A549 treated with Mapracorat at 1 μM for 4 hours (cell line): ENCODE results near the gene RIMBP2. TPM values are rescaled to one million over a fixed set of nuclear protein-coding genes. Genes with fewer than 3 reads are reported as not detected.

Experiments
- total RNA-seq: library from RNA; stranded (reverse); fragments of 200-300 nt; extraction: Qiagen RNA extraction; gene quantifications from 5 replicates; pipeline ENCODE4 v1.2.3, GENCODE V29; 2022

The RIMBP2 gene
- total RNA-seq, result 0.05 TPM in 1 of 5 replicates, not detected in the others

GRCh38 chr12:130715998-130716968 is at the start of gene RIMBP2:
TSS of gene RIMBP2 (minus strand) at chr12:130716299. CDS start at chr12:130479013, 237,286 bp downstream.

Other genes starting within 250 kb of the RIMBP2 start
- gene STX2, start 123.0 kb upstream of the RIMBP2 start, total RNA-seq, result 20.0 to 27.6 TPM (median 26.0 TPM) in 5 replicates
- 1,662 to 1,811 TPM (median 1,736 TPM) in 5 replicates for gene RAN, start 155.8 kb upstream of the RIMBP2 start, total RNA-seq
- gene ADGRD1, start 237.6 kb upstream of the RIMBP2 start, total RNA-seq, result 0.28 to 0.45 TPM (median 0.38 TPM) in 5 replicates